ENCODE data around the gene ECM1. TPM values are rescaled to one million over a fixed set of nuclear protein-coding genes. Genes with fewer than 3 reads are reported as not detected.

ECM1 gene
- total and polyA plus RNA-seq, 2 experiments from 2014 or later = 3.0 to 7.1 TPM

- Histone ChIP-seq H3K27me3 (no peaks in the 10 kb centered on the region), H3K9me2 (replicated peaks; ENCODE audit: insufficient read depth) (no peaks in the 10 kb centered on the region), H3K36me3 (replicated peaks; ENCODE audit: insufficient read depth, low read depth) (no peaks in the 10 kb centered on the region), H4K20me1 (ENCODE audit: insufficient read depth, poor library complexity, severe bottlenecking) (no peaks in the 10 kb centered on the region), H3K79me2 (peaks cover 3% of the 10 kb centered on the region), H3K4me3 (no peak overlapping the region), H2AFZ (no peak overlapping the region), H3K27ac (no peak overlapping the region), H3K4me2 (no peak overlapping the region), H3K9me3 (ENCODE audit: low read depth) (no peaks in the 10 kb centered on the region), H3K4me1 (ENCODE audit: insufficient read depth) (no peaks in the 10 kb centered on the region)
- WGBS (ENCODE audit: low lambda C conversion rate, missing lambda C conversion rate) = 94% methylated on average over 1 of the region's 1 CpG
- TF ChIP-seq CTCF (IDR thresholded peaks at IDR 0.05; ENCODE audit: poor library complexity) (no peak), EZH2 (IDR thresholded peaks at IDR 0.05; ENCODE audit: borderline replicate concordance) (no peak), EZH2phosphoT487 (IDR thresholded peaks at IDR 0.05; ENCODE audit: low read depth, severe bottlenecking, unreplicated experiment) (no peak)
- DNase-seq (ENCODE audit: low spot score) = no peak
Observed at GRCh38 chr1:150469291-150469690, 38.6 kb upstream of the ECM1 start.

- no peak for TF ChIP-seq EZH2phosphoT487 (IDR thresholded peaks at IDR 0.05; ENCODE audit: low read depth, severe bottlenecking, unreplicated experiment)
- TF ChIP-seq EZH2 (IDR thresholded peaks at IDR 0.05; ENCODE audit: borderline replicate concordance) = no peak
- TF ChIP-seq CTCF (IDR thresholded peaks at IDR 0.05; ENCODE audit: poor library complexity) = no peak
- H3K9me3 ChIP-seq (ENCODE audit: low read depth) = no peaks in the 10 kb centered on the region
- no peak overlapping the region for H3K4me2 ChIP-seq
- no peak overlapping the region for H3K27ac ChIP-seq
- no peak overlapping the region for H3K4me3 ChIP-seq
- peaks cover 16% of the 10 kb centered on the region for H3K4me1 ChIP-seq (ENCODE audit: insufficient read depth)
- H3K36me3 ChIP-seq (replicated peaks; ENCODE audit: insufficient read depth, low read depth) = no peaks in the 10 kb centered on the region
- no peak for DNase-seq (ENCODE audit: low spot score)
- H3K79me2 ChIP-seq = no peaks in the 10 kb centered on the region
- WGBS (ENCODE audit: low lambda C conversion rate, missing lambda C conversion rate) = 96% methylated on average over 9 of the region's 10 CpGs
- H3K27me3 ChIP-seq = no peaks in the 10 kb centered on the region
- H4K20me1 ChIP-seq (ENCODE audit: insufficient read depth, poor library complexity, severe bottlenecking) = no peaks in the 10 kb centered on the region
- no peaks in the 10 kb centered on the region for H3K9me2 ChIP-seq (replicated peaks; ENCODE audit: insufficient read depth)
- no peak overlapping the region for H2AFZ ChIP-seq
Observed at GRCh38 chr1:150472601-150473200, 35.2 kb upstream of the ECM1 start.

- Histone ChIP-seq H3K4me3 (no peak overlapping the region), H4K20me1 (ENCODE audit: insufficient read depth, poor library complexity, severe bottlenecking) (no peaks in the 10 kb centered on the region), H3K27ac (no peak overlapping the region), H3K9me3 (ENCODE audit: low read depth) (no peaks in the 10 kb centered on the region), H3K36me3 (replicated peaks; ENCODE audit: insufficient read depth, low read depth) (no peaks in the 10 kb centered on the region), H3K9me2 (replicated peaks; ENCODE audit: insufficient read depth) (no peaks in the 10 kb centered on the region), H3K4me2 (no peak overlapping the region), H3K79me2 (no peaks in the 10 kb centered on the region), H3K4me1 (ENCODE audit: insufficient read depth) (peaks cover 16% of the 10 kb centered on the region), H3K27me3 (no peaks in the 10 kb centered on the region), H2AFZ (no peak overlapping the region)
- peak; percentile 18 for DNase-seq (ENCODE audit: low spot score)
- no peak for TF ChIP-seq EZH2 (IDR thresholded peaks at IDR 0.05; ENCODE audit: borderline replicate concordance)
- WGBS (ENCODE audit: low lambda C conversion rate, missing lambda C conversion rate) = 68% methylated on average over 4 of the region's 4 CpGs
Observed at GRCh38 chr1:150473659-150474058, 34.2 kb upstream of the ECM1 start.

- no peak for TF ChIP-seq CTCF (IDR thresholded peaks at IDR 0.05; ENCODE audit: poor library complexity)
- no peak for TF ChIP-seq EZH2phosphoT487 (IDR thresholded peaks at IDR 0.05; ENCODE audit: low read depth, severe bottlenecking, unreplicated experiment)
- no peak for TF ChIP-seq EZH2 (IDR thresholded peaks at IDR 0.05; ENCODE audit: borderline replicate concordance)
- Histone ChIP-seq H3K4me3 (no peak overlapping the region), H3K4me1 (ENCODE audit: insufficient read depth) (peaks cover 16% of the 10 kb centered on the region), H3K4me2 (no peak overlapping the region), H3K27me3 (no peaks in the 10 kb centered on the region), H4K20me1 (ENCODE audit: insufficient read depth, poor library complexity, severe bottlenecking) (no peaks in the 10 kb centered on the region), H2AFZ (no peak overlapping the region), H3K27ac (no peak overlapping the region), H3K9me2 (replicated peaks; ENCODE audit: insufficient read depth) (no peaks in the 10 kb centered on the region), H3K79me2 (no peaks in the 10 kb centered on the region), H3K9me3 (ENCODE audit: low read depth) (no peaks in the 10 kb centered on the region), H3K36me3 (replicated peaks; ENCODE audit: insufficient read depth, low read depth) (no peaks in the 10 kb centered on the region)
- DNase-seq (ENCODE audit: low spot score) = no peak
- 57% methylated on average over 4 of the region's 4 CpGs for WGBS (ENCODE audit: low lambda C conversion rate, missing lambda C conversion rate)
Observed at GRCh38 chr1:150474869-150475268, 33.0 kb upstream of the ECM1 start.
